Activated CD4-positive, alpha-beta T cell treated with anti-CD3 and anti-CD28 coated beads, Interleukin-2, amount 50 U/mL, for 4 hours (primary cell): Measurements from ENCODE around the gene HMX1.

Experiments
- DNase-seq, 2 experiments: peaks; one replicate each; pipeline ENCODE4 v3.0.0-alpha.2; 2020

The HMX1 gene

DNA sequence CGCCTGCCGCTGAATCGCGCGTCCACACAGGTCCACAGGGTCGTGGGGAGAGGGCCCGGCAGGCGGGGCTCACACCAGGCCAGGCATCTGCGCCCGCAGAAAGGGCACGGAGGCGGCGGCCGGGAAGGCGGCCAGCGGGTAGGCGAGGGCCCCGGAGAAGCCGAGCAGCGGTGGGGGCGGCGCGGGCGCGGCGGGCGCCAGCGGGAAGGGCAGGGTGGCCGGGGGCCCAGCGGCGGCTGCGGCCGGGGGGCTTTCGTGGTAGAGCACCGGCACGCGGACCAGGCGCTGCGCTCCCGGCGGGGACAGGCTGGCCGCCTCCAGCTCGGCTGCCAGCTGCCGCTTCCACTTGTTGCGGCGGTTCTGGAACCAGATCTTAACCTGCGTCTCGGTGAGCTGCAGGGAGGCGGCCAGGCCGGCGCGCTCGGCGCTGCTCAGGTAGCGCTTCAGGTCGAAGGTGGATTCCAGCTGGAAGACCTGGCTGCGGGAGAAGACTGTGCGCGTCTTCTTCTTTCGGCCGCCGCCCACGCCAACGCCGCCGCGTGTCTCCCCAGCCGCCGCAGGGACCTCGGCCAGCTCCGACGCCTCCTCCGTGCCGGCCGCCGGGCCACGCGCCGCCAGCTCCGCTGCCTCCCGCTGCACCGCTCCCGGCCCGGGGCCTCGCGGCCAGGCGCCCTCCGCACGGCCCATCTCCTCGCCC, 3.9 kb downstream of the HMX1 start:
- DNase-seq, result no peak

DNA sequence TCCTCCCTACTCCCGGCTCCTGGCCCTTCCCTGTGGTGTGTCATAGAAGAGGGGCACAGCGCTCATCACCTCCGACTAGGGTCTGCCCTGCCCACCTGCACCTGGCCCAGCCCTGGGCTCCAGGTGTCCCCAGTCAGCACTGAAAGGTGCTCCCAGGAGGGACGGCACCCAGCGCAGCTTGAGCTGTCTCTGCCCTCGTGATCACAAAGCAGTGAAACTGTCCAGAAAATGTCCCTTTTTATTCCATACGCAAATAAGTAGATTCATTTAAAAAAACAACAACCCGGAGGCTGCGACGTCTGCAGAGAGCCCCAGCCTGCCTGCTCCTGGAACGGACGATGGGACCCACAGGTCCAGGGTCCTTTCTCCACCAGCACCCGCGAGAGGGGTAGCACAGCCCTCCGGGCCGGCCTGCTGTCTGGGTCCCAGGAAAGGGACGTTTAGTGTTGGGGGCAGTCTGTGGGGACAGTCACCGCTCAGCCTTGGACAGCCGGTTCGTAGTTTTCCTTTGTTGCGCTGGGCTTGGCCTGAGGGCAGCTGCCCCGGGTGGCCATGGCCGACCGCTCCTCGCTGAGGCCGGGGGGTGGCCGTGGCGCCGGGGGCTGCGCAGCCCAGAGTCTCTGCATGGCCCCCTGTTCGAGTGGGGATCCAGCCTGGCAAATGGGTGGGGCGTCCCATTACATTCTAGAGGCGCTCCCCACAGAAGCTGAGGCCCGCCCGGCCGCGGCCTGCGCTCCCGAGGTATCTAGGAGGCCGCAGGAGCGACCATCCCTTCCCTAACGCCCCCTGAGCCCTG, 4.6 kb downstream of the HMX1 start:
- no peak for DNase-seq

DNA sequence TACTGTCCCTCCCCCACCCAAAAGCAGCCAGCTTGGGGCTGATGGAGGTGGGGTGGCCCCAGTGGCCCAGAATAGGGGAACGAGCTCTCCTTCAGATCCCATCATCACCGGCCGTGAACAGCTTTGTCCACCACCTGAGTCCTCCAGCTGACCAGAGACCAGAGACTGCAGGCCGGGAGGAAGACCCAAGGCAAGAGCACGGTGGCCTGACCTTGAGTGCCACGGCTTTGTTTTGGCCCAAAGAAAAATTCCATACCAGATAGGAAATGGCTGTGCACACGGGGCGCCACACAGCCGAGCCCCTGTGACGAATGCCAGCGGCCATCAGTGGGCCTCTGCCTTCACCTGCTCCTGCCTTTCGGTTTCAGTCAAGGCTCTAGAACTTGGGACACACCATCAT, 5.2 kb downstream of the HMX1 start:
- DNase-seq, result no peak

DNA sequence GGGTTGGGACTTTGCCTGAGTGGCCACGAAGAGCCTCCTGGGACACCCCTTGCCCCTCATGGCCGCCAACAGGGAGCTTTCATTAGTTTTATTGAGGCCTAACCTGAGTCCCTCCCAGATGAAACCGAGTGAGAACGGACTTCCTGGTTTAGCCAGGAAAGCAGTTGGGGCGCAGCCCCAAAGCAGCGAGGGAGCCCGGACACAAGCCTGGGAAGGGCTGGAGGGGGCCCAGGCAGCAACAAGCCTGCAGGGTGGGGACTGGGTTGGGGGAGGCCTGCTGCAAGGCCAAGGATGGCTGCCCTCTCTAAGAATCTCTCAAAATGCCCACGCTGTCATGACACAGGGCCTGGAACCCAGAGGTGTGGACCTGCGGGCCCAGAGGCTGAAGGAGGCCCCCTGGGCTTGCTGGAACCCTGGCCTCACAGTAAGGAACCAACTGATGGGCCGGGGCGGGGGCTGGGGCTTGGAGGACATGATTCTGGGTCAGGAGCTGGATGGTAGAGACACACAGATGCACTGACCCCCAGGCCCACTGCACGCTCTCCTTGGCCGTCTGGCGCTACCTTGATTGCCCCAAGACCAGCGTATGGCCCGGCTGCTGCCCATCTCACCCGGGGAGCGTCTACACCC, 5.8 kb downstream of the HMX1 start:
- DNase-seq, result no peak

DNA sequence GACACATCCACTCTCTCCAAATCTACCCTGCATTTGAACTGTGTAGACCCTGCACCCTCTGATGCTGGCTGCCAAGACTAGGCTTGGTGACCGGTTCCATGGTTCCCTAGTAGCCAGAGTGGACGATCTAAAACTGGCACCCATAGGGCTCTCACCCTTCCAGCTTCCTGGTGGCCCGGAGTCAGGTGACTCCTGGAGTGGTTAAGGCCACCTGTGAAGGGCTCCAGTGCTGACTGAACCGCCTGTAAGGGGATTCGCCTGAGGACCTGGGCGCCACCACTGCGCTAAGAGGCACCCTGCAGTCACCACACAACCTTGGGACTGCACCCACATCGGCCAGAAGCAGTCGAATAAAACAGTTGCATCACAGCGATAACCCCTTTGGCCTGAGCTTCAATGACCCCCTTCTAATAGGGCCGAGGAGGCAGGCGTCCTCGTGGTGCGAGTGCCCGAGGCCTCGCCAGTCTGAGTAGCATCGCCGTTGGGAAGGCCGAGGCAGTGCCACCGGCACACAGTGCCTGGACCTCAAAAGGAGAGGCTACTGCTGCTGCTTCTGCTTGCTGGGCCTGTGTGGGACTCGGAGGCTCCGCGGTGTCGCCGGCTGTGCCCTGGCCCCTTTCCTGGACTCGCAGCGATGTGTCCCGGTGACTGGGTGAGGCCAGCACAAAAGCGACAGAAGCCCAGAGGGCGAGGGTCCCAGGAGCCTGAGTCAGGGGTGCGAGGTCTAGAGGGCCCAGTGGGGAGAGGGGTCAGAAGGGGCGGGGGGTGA, 6.5 kb downstream of the HMX1 start:
- no peak for DNase-seq

DNA sequence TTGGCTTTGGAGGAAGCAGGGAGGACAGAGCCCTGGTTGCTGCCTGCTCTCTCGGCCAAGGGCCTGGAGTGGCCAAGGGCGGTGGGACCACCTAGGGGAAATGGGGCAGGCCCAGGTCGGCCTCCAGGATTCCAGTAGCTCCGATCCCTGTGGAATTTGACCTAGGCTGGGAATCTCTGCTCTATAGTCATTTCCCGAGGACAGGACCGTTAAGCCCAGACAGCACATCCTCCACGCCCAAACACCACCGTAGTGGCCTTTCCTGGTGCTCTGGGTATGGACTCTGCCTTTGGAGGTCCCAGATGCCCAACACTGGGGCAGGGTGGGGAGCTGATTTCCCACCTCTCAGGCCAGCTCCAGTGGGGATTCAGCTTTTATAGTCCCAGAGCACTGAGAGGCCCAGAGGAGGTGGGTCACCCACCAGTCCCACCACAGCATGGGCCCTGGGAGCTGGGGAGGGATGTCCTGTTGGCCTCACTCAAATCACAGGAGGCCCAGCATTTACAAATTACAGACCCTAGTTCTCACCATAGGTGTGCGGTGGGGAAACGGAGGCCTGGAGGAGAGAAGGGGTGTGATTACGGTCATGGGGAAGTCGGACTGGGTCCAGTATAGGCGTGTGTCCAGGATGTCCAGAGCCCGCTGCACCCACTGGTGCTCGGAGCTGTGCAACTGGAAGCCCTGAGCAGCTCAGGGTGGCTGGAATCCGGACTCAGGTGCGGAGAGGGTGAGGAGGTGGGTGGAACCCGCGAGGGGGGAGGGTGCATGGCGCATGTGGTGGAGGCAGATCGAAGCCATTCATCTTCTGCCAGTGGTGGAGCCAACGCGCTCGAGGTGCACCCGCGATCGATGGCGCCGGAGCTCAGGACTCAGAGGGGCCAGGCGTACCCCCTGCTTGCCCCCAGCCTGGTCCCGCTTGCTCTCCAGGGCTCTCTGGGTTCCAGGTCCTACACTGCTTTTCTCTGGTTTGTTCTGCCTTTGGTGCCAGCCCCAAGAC, 7.7 kb downstream of the HMX1 start:
- DNase-seq, result no peak

DNA sequence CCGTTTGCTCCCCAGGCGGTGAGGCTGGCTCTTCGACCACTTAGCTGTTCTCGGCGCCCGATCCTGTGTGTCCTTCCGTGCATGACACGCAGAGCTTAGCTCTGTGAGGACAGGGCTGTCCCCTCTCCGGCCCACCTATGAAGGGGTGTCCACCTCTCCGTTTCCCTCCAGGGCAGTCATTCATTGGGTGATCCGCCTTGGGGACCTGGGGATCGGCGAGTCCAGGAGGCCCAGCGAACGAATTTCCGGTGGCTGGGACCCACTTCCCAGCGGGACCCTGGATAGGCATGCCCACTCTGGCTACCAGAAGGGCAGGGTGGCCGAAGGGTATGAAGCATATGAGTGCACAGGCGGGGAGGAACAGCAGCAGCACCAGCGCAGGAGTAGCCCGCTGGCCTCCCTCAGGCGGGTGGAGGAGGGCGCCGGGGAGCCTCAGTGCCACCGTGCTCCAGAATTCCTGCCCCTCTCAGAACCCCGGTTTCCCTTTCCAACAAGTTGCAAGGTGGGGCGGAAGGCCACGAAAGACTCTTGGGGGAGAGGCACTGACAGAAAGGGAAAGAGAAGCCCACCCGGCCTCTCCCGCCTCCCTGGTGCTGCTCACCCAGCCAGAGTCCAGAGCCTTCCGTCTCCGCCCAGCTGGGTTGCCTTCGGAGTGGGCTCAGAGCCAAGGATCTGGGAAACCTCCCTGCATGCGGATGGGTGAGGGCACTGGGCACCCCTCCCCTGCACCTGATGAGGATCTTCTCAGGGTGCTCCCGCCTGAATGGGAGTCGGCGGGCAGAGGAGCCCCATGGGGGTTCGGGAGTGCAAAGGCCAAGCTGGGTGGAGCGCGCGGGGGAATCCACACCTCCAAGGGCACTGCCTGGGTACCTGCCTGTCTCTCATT, 8.6 kb downstream of the HMX1 start:
- no peak for DNase-seq

DNA sequence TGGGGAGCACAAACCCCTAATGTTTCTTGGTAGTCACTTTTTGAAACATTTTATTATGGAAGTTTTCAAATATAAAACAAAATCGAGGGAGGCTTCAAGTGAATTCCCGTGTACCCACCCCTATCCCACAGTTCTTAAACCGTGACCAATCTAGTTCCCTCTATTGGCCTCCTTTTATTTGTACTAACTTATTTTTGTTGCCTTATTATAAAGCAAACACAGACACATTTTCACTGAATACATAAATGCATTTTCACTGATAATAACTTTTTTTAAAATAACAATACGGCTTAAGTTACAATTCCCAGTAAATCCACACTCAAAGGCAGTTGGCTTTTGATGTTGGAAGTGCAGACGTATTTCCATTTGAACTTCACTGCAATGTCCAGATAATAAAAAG, 9.3 kb downstream of the HMX1 start:
- DNase-seq, result no peak

DNA sequence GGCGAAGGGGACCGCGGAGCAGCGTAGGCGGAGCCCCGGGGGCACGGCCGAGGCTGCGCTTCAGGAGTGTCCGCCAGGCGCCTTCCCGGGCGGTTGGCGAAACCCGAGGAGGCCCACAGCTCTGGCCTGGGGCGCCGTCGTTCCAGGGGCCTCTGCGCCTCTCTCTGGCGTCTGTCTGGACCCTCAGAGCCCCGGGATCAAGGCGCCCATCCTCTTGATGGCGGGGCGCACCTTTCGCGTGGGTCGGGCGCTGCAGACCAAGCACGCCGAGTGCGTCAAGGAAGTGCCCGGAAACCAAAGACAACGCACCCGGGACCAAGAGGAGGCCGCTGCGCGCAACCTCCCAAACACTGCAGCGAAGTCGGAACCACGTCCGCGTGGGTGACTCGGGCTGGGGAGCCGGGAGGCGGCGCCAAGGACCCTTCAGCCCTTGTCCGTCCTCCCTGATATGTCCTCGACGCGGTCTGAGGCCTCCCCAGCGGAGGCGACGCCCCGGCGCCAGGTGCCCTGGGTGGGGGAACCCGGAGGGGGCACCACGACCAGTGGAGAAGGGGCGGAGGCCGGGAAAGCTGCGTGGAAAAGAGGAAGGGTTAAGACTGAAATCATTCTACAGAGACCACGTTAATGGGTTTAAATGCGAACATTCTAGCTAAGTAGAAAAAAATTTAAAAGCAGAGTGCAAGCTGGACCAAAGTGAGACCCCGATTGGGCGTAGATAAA, 9.9 kb downstream of the HMX1 start:
- DNase-seq, result no peak

DNA sequence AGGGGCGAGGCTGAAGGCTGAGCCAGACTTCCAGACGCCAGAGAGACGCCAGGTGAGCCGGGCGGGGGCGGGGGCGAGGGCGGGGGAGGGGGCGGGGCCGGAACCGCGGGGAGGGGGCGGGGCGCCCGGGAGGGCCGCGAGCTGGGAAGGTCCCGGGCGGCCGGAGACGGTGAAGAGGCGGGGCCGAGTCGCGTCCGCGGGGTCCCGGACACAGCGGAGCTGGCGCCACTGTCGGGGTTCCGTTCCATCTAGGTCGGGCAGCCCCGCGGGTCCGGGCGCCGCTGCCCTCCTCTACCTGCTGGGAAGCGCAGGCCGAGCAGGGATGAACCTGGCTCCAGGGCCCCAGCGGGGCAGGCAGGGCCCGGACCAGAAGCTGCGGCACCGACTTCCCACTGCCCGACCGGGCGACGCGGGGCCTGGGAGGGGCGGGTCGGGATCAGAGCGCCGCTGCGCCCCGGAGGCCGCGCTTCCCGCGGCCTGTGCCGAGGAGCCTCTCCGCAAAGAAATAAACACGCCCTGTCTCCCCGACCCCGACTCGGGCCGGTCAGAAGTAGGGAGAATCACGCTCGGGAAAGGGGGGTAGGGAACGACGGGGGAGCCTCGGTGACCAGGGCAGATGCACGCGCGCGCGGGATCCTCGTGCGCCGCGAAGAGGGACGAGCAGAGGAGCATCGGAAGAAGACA, 10.6 kb downstream of the HMX1 start:
- no peak for DNase-seq

DNA sequence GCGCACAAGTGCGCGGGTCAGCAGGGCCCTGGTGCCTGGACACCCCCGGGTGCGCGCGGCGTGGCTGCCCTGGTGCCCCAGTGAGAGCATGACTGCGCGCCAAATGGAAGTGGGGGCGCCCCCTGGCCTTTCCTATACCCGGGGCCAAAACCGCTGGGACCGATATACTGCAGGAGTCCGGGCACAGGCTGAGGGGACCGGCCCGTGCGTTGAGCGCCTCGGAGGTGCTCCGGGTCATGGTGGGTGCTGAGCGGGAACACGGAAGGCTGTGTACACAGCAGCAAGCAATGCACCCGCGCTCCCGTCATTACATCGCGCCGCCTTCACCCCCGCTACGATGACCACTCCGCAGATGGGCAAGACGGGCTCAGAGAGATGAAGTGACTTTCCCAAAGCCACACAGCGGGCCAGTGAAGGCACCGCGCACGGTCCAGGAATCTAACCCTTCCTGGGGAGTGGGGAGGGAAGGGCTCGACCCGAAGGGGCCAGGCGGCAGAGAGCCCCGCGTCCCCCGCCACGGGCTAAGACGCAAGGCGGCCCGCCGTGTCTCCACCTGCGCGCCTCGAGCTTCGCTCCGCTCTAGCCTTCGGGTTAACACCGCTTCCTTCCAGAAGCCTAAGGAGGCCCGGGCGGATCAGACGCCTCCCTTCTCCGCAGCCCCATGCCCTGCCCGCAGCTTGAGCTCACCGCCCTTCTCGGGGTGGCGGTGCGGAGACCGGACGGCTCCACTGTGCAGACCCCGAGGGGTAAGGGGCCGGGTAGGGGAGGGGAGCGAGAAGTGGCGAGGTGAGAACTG, 11.3 kb downstream of the HMX1 start:
- DNase-seq, result no peak

DNA sequence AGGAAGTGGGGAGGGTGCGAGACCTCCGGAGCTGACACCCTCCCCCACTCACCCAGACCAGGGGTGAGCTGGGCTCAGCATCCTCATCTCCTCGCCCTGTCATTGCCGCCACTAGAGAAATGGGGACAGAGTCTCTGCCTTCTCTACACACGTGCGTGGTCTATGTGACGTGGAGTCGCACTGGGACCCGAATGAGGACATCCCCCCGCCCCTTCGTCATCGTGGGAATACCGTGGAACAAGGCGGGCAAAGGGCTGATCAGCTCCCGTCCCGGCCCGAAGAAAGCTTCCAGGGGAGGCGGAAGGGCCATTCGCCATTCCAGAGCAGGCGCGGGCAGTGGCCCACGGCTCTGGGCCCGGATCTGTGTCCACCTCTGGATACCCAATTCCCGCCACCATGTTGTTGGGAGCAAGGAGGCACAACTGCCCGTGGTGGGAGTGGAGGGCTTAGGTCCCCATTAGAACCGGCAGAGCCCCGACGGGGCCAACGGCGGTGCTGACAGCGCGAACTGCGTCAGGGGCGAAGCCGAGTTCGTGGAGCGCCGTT, 12.0 kb downstream of the HMX1 start:
- DNase-seq, result no peak

DNA sequence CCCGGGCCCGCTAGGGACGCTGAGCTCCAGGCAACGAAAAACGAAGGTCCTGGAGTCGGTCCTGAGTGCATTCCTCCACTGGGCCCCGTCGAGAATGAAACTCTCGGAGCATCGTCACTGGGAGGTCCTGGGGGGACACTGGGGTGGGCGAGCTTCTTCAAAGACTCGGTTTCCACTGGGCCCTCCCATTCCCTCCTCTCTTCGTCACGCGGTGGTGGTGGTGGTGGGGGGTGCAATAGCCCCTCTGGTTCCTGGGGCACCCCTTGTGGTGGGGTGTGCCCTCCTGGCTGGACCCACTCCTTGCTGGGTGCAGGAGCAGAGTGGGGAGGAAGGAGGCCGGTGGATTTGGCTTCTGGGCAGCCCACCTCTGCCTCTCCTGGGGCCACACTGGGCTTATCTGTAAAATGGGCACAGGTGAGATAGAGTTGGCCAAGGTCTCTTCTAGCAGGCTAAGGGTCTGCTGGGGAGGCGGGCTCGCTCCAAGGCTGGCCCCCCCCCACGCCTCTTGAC, 12.9 kb downstream of the HMX1 start:
- DNase-seq, result no peak

DNA sequence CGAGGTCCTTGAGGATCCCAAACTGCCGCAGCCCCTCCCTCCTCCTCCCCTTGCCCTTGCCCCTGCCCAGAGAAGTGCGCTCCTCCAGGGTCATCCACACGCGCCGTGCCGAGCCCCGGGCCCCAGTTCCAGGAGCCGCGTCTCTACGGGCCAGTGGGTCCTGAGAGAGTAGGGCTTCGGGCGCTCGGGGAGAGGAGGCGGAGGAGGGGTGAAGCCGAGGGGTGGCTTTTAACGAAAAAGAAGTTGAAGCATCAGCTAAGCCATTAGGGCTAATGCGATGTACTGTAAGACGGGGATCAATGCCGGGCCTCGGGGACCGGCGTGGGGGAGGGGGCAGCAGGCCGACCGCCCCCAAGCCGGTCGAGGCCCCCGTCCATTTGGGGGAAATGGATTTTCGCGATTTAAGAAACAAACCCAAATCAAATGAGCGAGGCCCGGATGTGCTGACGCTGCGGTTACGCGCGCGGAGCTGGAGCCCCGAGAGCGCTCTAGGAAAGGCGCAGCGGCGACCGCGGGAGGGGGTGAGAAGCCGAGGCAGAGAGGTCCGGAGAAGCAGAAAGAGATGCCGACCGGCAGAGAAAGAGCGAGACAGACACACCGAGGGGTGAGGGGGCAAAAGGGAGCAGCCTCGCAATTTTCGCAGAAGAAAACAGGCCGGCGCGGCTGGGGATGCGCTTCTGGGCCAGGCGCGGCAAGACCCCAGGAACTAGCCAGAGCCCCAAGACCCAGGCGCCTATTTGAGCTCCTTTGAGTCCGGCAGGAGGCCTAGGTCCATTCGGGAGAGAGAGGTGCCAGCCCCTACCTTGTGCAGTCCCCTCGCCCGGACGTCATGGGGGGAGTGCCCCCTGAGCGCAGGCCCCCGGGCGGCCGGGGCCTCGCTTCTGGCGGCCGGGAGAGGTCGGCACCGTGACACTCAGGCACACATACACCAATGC, 13.6 kb downstream of the HMX1 start:
- no peak for DNase-seq

DNA sequence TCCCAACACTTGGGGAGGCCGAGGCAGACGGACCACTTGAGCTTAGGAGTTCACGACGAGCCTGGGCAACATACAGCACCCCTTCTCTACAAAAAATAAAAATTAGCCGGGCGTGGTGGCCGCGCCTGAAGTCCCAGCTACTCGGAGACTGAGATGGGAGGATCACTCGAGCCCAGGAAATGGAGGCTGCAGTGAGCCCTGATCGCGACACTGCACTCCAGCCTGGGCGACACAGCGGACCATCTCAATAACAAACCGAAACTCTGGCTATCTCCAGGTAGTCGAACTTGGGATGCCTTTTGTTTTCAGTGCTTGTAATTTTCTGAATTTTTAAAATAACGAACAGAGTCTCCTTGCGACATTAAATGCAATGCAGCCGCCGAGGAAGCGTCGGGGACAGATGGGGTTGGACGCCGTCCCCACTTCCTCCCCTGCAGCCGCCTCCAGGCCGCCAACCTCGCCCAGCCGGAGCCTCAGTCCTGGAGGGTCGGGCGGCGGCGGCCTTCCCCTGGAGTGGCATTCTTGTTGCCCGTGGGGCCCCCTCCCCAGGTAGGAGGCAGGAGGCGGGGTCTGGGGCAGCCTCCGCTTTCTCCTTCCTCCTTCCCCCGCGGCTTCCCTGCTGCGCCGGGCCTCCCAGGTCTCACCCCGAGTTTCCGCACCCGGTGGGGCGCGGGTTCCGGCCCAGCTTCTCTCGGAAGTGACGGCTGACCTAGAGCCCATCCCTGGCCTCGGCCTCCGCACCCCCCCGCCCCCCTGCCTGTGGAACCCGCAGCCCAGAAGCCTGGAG, 14.6 kb downstream of the HMX1 start:
- DNase-seq, result no peak

DNA sequence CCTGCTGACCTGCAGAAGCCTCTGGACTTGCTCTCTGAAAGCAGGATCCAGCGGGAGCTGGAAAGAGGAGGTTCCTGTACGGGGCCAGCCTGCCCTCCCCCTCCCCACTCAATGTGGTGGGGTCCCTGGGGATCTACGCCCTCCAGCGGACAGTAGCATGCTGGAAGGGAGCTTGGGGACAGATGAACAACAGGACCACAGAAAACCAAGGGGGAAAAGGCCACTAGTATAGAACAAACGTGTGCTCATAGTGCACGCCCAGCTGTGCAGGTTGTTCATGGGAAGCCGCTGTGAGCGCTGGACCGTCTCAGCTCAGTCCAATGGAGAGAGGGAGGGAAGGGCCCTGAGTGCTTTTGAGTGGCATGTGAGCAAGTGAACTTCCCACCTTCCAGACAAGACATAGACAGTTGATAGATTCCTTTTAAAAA, 15.8 kb downstream of the HMX1 start:
- DNase-seq, result no peak
